ENCODE results near the gene COPS3.

COPS3 gene

GRCh38 chr17:17280613-17281549 is at the start of gene COPS3:
Gene COPS3, minus strand, starts transcription at chr17:17281246. Its CDS starts 60 bp downstream, at chr17:17281186.
- DNase-seq, result peak; percentile 98

- DNase-seq, result no peak
Measured at GRCh38 chr17:17328251-17328650, 47.2 kb upstream of the COPS3 start.

- no peak for DNase-seq
Measured at GRCh38 chr17:17326275-17326875, 45.3 kb upstream of the COPS3 start.

GRCh38 chr17:17325816-17326215 is 44.8 kb upstream of the COPS3 start:
- DNase-seq, result no peak

GRCh38 chr17:17325228-17325627 is 44.2 kb upstream of the COPS3 start:
- no peak for DNase-seq

- no peak for DNase-seq
Measured at GRCh38 chr17:17324616-17325015, 43.6 kb upstream of the COPS3 start.

- DNase-seq, result no peak
Measured at GRCh38 chr17:17322516-17323510, 41.8 kb upstream of the COPS3 start.

GRCh38 chr17:17321356-17322025 is 40.4 kb upstream of the COPS3 start:
- DNase-seq, result no peak

GRCh38 chr17:17320911-17321220 is 39.8 kb upstream of the COPS3 start:
- DNase-seq, result no peak

- no peak for DNase-seq
Measured at GRCh38 chr17:17320188-17320910, 39.3 kb upstream of the COPS3 start.

GRCh38 chr17:17315142-17315821 is 34.2 kb upstream of the COPS3 start:
- DNase-seq, result no peak

- DNase-seq, result no peak
Measured at GRCh38 chr17:17314501-17315071, 33.5 kb upstream of the COPS3 start.

GRCh38 chr17:17313350-17313991 is 32.4 kb upstream of the COPS3 start:
- peak; percentile 26 for DNase-seq

- no peak for DNase-seq
Measured at GRCh38 chr17:17309356-17309755, 28.3 kb upstream of the COPS3 start.

- DNase-seq, result peak; percentile 30
Measured at GRCh38 chr17:17305281-17305801, 24.3 kb upstream of the COPS3 start.

GRCh38 chr17:17304521-17304985 is 23.5 kb upstream of the COPS3 start:
- DNase-seq, result no peak

GRCh38 chr17:17303847-17304490 is 22.9 kb upstream of the COPS3 start:
- DNase-seq, result no peak

- DNase-seq, result peak; percentile 58
Measured at GRCh38 chr17:17303010-17303846, 22.2 kb upstream of the COPS3 start, which contains the start of gene NT5M. Gene NT5M, plus strand, starts transcription at chr17:17303373. Its CDS starts 178 bp downstream, at chr17:17303551.

Data from fibroblast of skin of right quadriceps (primary cell).